GM19099 (cell line): ENCODE measurements around the gene NPBWR2.

Experiments used
- POLR2A ChIP-seq: IDR thresholded peaks from 3 replicates; pipeline ENCODE4 v1.6.1; 2011; ENCODE audit warnings: low read depth; ENCODE audit not compliant: insufficient read length; ENCODE audit errors: extremely low read depth

The NPBWR2 gene

GRCh38 chr20:64076061-64076997, 31.0 kb downstream of the NPBWR2 start:
- TF ChIP-seq POLR2A = no peak

GRCh38 chr20:64075556-64075955, 31.8 kb downstream of the NPBWR2 start:
- no peak for TF ChIP-seq POLR2A

GRCh38 chr20:64074963-64075362, 32.4 kb downstream of the NPBWR2 start:
- no peak for TF ChIP-seq POLR2A

GRCh38 chr20:64074184-64074789, 33.1 kb downstream of the NPBWR2 start:
- no peak for TF ChIP-seq POLR2A

GRCh38 chr20:64073476-64074183, 33.7 kb downstream of the NPBWR2 start:
- TF ChIP-seq POLR2A = no peak

- TF ChIP-seq POLR2A = peak; percentile 9
These were observed 34.8 kb downstream of the NPBWR2 start for GRCh38 chr20:64072498-64073063.

- TF ChIP-seq POLR2A = peak; percentile 3
These were observed 35.7 kb downstream of the NPBWR2 start for GRCh38 chr20:64071341-64072332.

- no peak for TF ChIP-seq POLR2A
These were observed 36.9 kb downstream of the NPBWR2 start for GRCh38 chr20:64070244-64070993.

GRCh38 chr20:64069614-64070243, 37.6 kb downstream of the NPBWR2 start:
- TF ChIP-seq POLR2A = no peak

- no peak for TF ChIP-seq POLR2A
These were observed 38.2 kb downstream of the NPBWR2 start for GRCh38 chr20:64069209-64069613.

GRCh38 chr20:64068386-64069208, 38.8 kb downstream of the NPBWR2 start:
- no peak for TF ChIP-seq POLR2A

GRCh38 chr20:64067733-64068307, 39.5 kb downstream of the NPBWR2 start:
- TF ChIP-seq POLR2A = no peak

- no peak for TF ChIP-seq POLR2A
These were observed 40.2 kb downstream of the NPBWR2 start for GRCh38 chr20:64067005-64067632.
